A673 (cell line): Measurements from ENCODE around the gene NGEF.

Experiments
- EZH2 ChIP-seq: fragments of 200-600 bp; sonication (generic); IDR thresholded peaks from 2 replicates; pipeline ENCODE4 v1.6.1; 2017; ENCODE audit warnings: borderline replicate concordance, low read depth, mild to moderate bottlenecking, mixed read lengths, antibody characterized with exemption, low read length; ENCODE audit not compliant: poor library complexity, severe bottlenecking
- TF ChIP-seq, protein P1 (sequence below): fragments of 300-800, 200-600 bp; sonication (generic); conservative IDR thresholded peaks from 2 replicates; pipeline ENCODE4 v1.5.1; 2017; ENCODE audit warnings: low read depth, mild to moderate bottlenecking, antibody characterized with exemption, low read length, moderate library complexity, mixed read lengths

DNA sequence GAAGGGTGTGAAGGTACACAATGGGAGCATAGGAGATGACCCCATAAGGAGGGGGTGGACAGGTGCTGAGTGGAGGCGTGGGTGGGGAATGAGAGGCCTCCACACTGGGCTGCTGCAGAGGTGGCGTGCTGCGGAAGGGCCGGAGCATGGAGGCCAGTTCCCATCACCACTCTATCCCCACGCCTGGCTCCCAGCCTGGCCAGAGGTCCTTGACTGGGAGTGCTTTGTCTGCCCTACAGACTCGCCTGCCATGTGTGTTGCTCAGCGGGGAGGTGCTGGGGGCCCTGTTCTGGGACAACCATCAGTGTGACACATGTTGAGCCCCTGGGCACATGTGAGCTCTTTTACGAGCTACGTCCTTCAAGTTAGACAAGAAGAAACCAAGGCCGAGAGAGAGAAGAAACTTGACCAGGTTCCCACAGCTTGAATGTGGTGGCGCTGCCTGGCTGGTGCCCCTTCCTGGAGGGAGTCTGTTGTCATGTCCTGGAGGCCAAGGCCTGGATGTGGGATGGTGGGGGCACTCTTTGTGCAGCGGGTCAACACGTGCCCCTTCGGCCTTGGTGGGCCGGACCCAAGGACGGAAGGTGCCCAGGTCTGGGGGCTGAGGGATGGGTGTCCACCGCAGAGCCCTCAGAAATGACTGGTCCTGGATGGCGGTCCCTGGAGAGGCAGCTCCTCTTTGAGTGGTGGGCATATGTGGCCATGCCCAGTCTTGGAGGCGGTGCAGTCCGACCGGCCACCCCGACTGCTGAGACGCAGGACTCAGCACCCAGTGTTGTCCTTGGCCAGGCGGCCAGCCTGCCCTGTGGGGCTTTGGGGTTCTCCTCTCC lies 45.9 kb upstream of the NGEF start:
- TF ChIP-seq, protein P1, sequence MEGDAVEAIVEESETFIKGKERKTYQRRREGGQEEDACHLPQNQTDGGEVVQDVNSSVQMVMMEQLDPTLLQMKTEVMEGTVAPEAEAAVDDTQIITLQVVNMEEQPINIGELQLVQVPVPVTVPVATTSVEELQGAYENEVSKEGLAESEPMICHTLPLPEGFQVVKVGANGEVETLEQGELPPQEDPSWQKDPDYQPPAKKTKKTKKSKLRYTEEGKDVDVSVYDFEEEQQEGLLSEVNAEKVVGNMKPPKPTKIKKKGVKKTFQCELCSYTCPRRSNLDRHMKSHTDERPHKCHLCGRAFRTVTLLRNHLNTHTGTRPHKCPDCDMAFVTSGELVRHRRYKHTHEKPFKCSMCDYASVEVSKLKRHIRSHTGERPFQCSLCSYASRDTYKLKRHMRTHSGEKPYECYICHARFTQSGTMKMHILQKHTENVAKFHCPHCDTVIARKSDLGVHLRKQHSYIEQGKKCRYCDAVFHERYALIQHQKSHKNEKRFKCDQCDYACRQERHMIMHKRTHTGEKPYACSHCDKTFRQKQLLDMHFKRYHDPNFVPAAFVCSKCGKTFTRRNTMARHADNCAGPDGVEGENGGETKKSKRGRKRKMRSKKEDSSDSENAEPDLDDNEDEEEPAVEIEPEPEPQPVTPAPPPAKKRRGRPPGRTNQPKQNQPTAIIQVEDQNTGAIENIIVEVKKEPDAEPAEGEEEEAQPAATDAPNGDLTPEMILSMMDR = no peak
- TF ChIP-seq EZH2 = no peak
